SK-N-SH (cell line): Measurements from ENCODE around the gene ADPRHL1. TPM values are rescaled to one million over a fixed set of nuclear protein-coding genes. Genes with fewer than 3 reads are reported as not detected.

ENCODE experiments used
- CTCF ChIA-PET: fragments of 300-600, 350-600 bp; formaldehyde crosslinking; extraction: SDS; loops from one replicate; lab custom pipeline; 2021; lab: Yijun Ruan, JAX
- POLR2A ChIA-PET: fragments of 350-600 bp; sonication (Branson Sonifier 250); formaldehyde crosslinking; extraction: SDS; loops from one replicate; lab custom pipeline; 2020; ENCODE audit warnings: antibody characterized with exemption, inconsistent platforms; lab: Yijun Ruan, JAX
- DNase-seq: peaks from one replicate; pipeline ENCODE4 v3.0.0; 2012
- H2AFZ ChIP-seq: fragments of 200-600 bp; sonication (generic); 2 replicates; pipeline ENCODE4 v1.8.1; 2016; ENCODE audit warnings: antibody characterized with exemption, mild to moderate bottlenecking, low read depth
- H3F3A ChIP-seq: fragments of 200-600 bp; sonication (generic); replicated peaks from 2 replicates; pipeline ENCODE3; 2016; ENCODE audit warnings: antibody characterized with exemption, mild to moderate bottlenecking; ENCODE audit not compliant: insufficient read depth
- H3K27ac ChIP-seq, 2 experiments: fragments of 200-500 bp in 1 of 2; fragments of 200-600 bp in 1 of 2; sonication (Bioruptor generic) in 1 of 2; sonication (generic), shearing (Covaris generic) in 1 of 2; 2 replicates each; pipeline versions ENCODE4 v1.5.1 to v1.6.1; 2014 to 2016; ENCODE audit warnings: low read depth in 2 of 2, inconsistent platforms in 1 of 2, low read length in 1 of 2, mild to moderate bottlenecking in 1 of 2, mixed read lengths in 1 of 2
- H3K27me3 ChIP-seq: fragments of 200-600 bp; sonication (generic), shearing (Covaris generic); 2 replicates; pipeline ENCODE4 v1.6.1; 2016; ENCODE audit warnings: mixed run types; ENCODE audit not compliant: insufficient read depth
- H3K36me3 ChIP-seq, 2 experiments: fragments of 200-500 bp in 1 of 2; fragments of 200-600 bp in 1 of 2; sonication (Bioruptor generic) in 1 of 2; sonication (generic) in 1 of 2; replicated peaks in 1 of 2; 2 replicates each; pipeline versions ENCODE3 to v1.5.1; 2014 to 2016; ENCODE audit warnings: low read length in 1 of 2, mild to moderate bottlenecking in 1 of 2; ENCODE audit not compliant: insufficient read depth in 2 of 2, control insufficient read depth in 1 of 2
- H3K4me1 ChIP-seq, 2 experiments: fragments of 200-500 bp in 1 of 2; fragments of 200-600 bp in 1 of 2; sonication (Bioruptor generic) in 1 of 2; sonication (generic), shearing (Covaris generic) in 1 of 2; 2 replicates each; pipeline versions ENCODE4 v1.5.1 to v1.6.1; 2014 to 2016; ENCODE audit warnings: low read depth in 1 of 2, low read length in 1 of 2, mixed run types in 1 of 2; ENCODE audit not compliant: insufficient read depth in 2 of 2, control insufficient read depth in 1 of 2
- H3K4me2 ChIP-seq: fragments of 200-600 bp; sonication (generic), shearing (Covaris generic); 2 replicates; pipeline ENCODE4 v1.6.1; 2017; ENCODE audit warnings: mixed run types
- H3K4me3 ChIP-seq, 2 experiments: fragments of 200-500 bp in 1 of 2; fragments of 200-600 bp in 1 of 2; sonication (Bioruptor generic) in 1 of 2; sonication (generic), shearing (Covaris generic) in 1 of 2; 2 replicates each; pipeline versions ENCODE4 v1.5.1 to v1.8.1; 2014 to 2016; ENCODE audit warnings: low read depth in 2 of 2, inconsistent platforms in 1 of 2, low read length in 1 of 2, mild to moderate bottlenecking in 1 of 2, mixed read lengths in 1 of 2, moderate library complexity in 1 of 2
- H3K79me2 ChIP-seq: fragments of 200-600 bp; sonication (generic); 2 replicates; pipeline ENCODE4 v1.8.1; 2017; ENCODE audit warnings: mild to moderate bottlenecking; ENCODE audit not compliant: insufficient read depth
- H3K9ac ChIP-seq: fragments of 200-600 bp; sonication (generic); 2 replicates; pipeline ENCODE4 v1.6.1; 2017; ENCODE audit warnings: mixed run types
- H3K9me2 ChIP-seq: fragments of 200-600 bp; sonication (generic); 2 replicates; pipeline ENCODE4 v1.6.1; 2017; ENCODE audit warnings: mixed run types
- H3K9me3 ChIP-seq: fragments of 200-600 bp; sonication (generic); 2 replicates; pipeline ENCODE4 v1.6.1; 2017; ENCODE audit warnings: mixed run types, mild to moderate bottlenecking, moderate library complexity
- H4K20me1 ChIP-seq: fragments of 200-600 bp; sonication (generic); 2 replicates; pipeline ENCODE4 v1.6.1; 2017; ENCODE audit warnings: mild to moderate bottlenecking, mixed run types; ENCODE audit not compliant: insufficient read depth
- CHD2 ChIP-seq: fragments of 150-350 bp; IDR thresholded peaks from 2 replicates; pipeline ENCODE4 v1.6.1; 2018; ENCODE audit warnings: low read length; ENCODE audit not compliant: partially characterized antibody
- ELF1 ChIP-seq: IDR thresholded peaks from 2 replicates; pipeline ENCODE4 v1.4.0; 2012
- EP300 ChIP-seq, 2 experiments: IDR thresholded peaks; 2 replicates each; pipeline versions ENCODE4 v1.4.0 to v1.6.1; 2012; ENCODE audit warnings: borderline replicate concordance in 1 of 2, low read depth in 1 of 2, low read length in 1 of 2
- EZH2phosphoT487 ChIP-seq: fragments of 200-600 bp; sonication (generic); IDR thresholded peaks from 2 replicates; pipeline ENCODE4 v1.6.1; 2017; ENCODE audit warnings: low read depth, mixed run types, mild to moderate bottlenecking, antibody characterized with exemption, moderate library complexity, borderline replicate concordance
- FOSL2 ChIP-seq: IDR thresholded peaks from 2 replicates; pipeline ENCODE4 v1.4.0; 2012; ENCODE audit warnings: low read depth, mild to moderate bottlenecking, moderate library complexity, borderline replicate concordance
- FOXM1 ChIP-seq: IDR thresholded peaks from 2 replicates; pipeline ENCODE4 v1.4.0; 2012; ENCODE audit warnings: low read depth, mild to moderate bottlenecking
- GATA2 ChIP-seq: sonication (generic); formaldehyde crosslinking; IDR thresholded peaks from 2 replicates; pipeline ENCODE4 v1.5.0; 2020; ENCODE audit warnings: mild to moderate bottlenecking, missing genetic modification reagents
- MEF2A ChIP-seq: IDR thresholded peaks from 2 replicates; pipeline ENCODE4 v1.4.0; 2012; ENCODE audit warnings: low read depth, borderline replicate concordance
- RAD21 ChIP-seq: IDR thresholded peaks from 2 replicates; pipeline ENCODE4 v1.6.1; 2012; ENCODE audit warnings: mild to moderate bottlenecking, low read length
- RFX5 ChIP-seq: IDR thresholded peaks from 2 replicates; pipeline ENCODE4 v1.6.1; 2012; ENCODE audit warnings: mild to moderate bottlenecking, improper control_type of control experiment, low read length
- SMC3 ChIP-seq: IDR thresholded peaks from 2 replicates; pipeline ENCODE4 v1.6.1; 2012; ENCODE audit warnings: low read depth, low read length, improper control_type of control experiment
- TAF1 ChIP-seq: IDR thresholded peaks from 2 replicates; pipeline ENCODE4 v1.6.1; 2012; ENCODE audit warnings: low read depth, mild to moderate bottlenecking, low read length, moderate library complexity, borderline replicate concordance
- TCF12 ChIP-seq: IDR thresholded peaks from 2 replicates; pipeline ENCODE4 v1.4.0; 2012
- YY1 ChIP-seq: IDR thresholded peaks from 2 replicates; pipeline ENCODE4 v1.4.0; 2012; ENCODE audit warnings: low read depth, mild to moderate bottlenecking
- WGBS: methylation state at CpG from one replicate; pipeline ENCODE4 v1.1.6; 2017; ENCODE audit warnings: low lambda C conversion rate; 5-methylcytosine and 5-hydroxymethylcytosine counted together
- polyA plus RNA-seq, 3 experiments: library from polyadenylated mRNA; depleted of rRNA; stranded (reverse); fragments of >200 nt; gene quantifications; 2 replicates each; pipeline ENCODE4 v1.2.3, GENCODE V29; 2012
- TF ChIP-seq, protein P1 (sequence below): fragments of 150-350 bp; IDR thresholded peaks from 2 replicates; pipeline ENCODE4 v1.6.1; 2016; ENCODE audit warnings: mild to moderate bottlenecking, low read depth, low read length
- TF ChIP-seq, protein P2 (sequence below): IDR thresholded peaks from 2 replicates; pipeline ENCODE4; 2012
- TF ChIP-seq, protein P3 (sequence below): IDR thresholded peaks from 2 replicates; pipeline ENCODE4 v1.6.1; 2012; ENCODE audit warnings: mild to moderate bottlenecking, low read depth, low read length, moderate library complexity

Gene ADPRHL1
- polyA plus RNA-seq, 1 of the 3 experiments (the other 2 are of a cell fraction), result 1.0 TPM

DNA sequence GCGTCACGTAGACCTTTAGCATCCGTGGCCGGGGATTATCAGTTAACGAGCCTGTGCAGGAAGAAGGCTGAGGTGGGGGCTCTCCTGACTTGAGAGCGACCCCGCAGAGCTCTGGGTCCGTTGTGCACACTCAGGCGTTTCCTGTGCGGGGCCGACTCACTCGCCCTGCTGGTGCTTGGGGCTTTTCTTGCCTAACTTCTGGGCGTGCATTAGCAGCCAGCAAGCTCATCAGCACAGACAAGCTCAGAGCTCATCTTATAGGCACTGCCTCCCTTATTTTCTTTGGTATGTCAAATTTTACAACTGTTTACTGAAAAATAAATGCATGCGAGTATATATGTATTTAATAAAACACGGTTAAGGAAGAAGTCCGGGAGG is 23.7 kb downstream of the ADPRHL1 start (continued):
- TF ChIP-seq, protein P1, sequence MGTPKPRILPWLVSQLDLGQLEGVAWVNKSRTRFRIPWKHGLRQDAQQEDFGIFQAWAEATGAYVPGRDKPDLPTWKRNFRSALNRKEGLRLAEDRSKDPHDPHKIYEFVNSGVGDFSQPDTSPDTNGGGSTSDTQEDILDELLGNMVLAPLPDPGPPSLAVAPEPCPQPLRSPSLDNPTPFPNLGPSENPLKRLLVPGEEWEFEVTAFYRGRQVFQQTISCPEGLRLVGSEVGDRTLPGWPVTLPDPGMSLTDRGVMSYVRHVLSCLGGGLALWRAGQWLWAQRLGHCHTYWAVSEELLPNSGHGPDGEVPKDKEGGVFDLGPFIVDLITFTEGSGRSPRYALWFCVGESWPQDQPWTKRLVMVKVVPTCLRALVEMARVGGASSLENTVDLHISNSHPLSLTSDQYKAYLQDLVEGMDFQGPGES, result no peak

DNA sequence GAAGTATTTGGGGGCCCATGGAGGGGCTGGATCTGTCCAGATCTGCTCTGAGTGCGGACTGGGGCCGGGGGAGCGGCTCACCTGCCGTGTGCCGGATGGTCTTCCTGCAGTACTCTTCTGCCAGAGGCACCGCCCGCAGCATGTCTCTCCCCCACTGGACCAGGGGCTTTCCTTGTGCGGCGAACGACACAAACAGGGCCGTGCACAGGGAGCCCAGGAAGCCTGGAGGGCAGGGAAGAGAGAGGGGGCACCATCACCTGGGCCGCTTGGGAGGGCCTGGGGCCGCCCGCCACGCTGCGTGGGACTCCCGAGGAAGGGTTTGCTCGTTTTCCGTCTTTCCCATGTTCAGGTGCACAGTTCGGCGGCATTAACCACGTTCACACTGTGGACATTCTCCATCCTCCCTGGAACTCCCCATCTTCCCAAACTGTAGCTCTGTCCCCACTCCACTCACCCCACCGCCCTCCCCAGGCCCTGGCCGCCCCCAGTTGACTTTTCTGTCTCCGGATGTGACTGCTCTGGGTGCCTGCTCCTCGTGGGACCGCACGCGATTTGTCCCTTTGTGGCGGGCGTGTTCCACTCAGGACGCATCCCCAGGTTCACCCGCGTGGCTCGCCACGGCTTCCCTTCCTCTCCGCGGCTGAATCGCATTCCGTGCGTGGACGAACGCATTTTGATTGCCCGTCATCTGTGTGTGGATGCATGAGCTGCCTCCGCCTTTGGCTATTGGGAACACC is 24.2 kb downstream of the ADPRHL1 start:
- Histone ChIP-seq H3K79me2 (no peaks in the 10 kb centered on the region), H3K9ac (no peak overlapping the region), H3K4me3 (no peak overlapping the region), H3K27ac (no peak overlapping the region), H3K9me2 (no peaks in the 10 kb centered on the region), H3K4me1 (no peaks in the 10 kb centered on the region), H3K36me3 (no peaks in the 10 kb centered on the region), H3F3A (no peaks in the 10 kb centered on the region), H3K9me3 (no peaks in the 10 kb centered on the region), H3K4me2 (no peak overlapping the region), H3K27me3 (no peaks in the 10 kb centered on the region), H2AFZ (no peak overlapping the region), H4K20me1 (no peaks in the 10 kb centered on the region)
- ChIA-PET CTCF (interaction anchor here (0.5 to 0.7 kb wide), 2 partner anchors 49 to 133 kb away, joined by 3 read pairs; no protein-coding TSS in a partner anchor), POLR2A (interaction anchor here (0.5 kb wide), 2 partner anchors 11 to 56 kb away, joined by 3 to 4 read pairs; no protein-coding TSS in a partner anchor)
- WGBS, result 95% methylated on average over 32 of the region's 45 CpGs
- no peak for DNase-seq
- TF ChIP-seq, protein P2, sequence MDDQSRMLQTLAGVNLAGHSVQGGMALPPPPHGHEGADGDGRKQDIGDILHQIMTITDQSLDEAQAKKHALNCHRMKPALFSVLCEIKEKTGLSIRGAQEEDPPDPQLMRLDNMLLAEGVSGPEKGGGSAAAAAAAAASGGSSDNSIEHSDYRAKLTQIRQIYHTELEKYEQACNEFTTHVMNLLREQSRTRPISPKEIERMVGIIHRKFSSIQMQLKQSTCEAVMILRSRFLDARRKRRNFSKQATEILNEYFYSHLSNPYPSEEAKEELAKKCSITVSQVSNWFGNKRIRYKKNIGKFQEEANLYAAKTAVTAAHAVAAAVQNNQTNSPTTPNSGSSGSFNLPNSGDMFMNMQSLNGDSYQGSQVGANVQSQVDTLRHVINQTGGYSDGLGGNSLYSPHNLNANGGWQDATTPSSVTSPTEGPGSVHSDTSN, result no peak
- no peak for TF ChIP-seq CHD2
- no peak for TF ChIP-seq RFX5
- TF ChIP-seq ELF1, result no peak
- no peak for TF ChIP-seq EP300 (IDR thresholded peaks at IDR 0.05; ENCODE audit: borderline replicate concordance in 1 of 2, low read depth in 1 of 2, low read length in 1 of 2)
- no peak for TF ChIP-seq TAF1
- no peak for TF ChIP-seq MEF2A
- no peak for TF ChIP-seq TCF12
- no peak for TF ChIP-seq FOXM1
- TF ChIP-seq GATA2 (CRISPR knock-in tag), result no peak

DNA sequence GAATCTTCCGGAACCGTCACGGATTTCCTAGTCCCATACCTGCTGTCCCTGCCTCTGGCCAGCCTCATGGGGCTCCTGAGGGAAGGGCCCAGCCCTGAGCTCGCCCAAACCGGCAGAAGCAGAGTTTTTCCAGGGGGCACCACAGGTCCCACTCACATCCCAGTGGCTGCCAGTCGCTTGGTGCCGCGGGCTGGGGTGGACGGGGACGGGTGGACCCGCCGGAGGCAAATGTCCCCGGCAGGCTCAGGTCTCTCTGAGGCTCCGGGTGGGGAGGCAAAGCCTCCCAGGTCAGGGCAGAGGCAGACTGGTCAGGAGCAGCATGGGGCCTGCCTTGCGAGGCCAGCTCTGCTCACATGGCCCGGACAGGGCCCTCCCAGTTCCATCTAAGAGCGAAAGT is 24.8 kb downstream of the ADPRHL1 start:
- CTCF ChIA-PET, result interaction anchor here (0.5 kb wide), 1 partner anchor 49 kb away, joined by 3 read pairs; no protein-coding TSS in a partner anchor
- TF ChIP-seq EZH2phosphoT487 (no peak), FOXM1 (no peak), RAD21 (no peak), TAF1 (no peak), FOSL2 (no peak), YY1 (no peak), SMC3 (no peak)
- TF ChIP-seq, protein P3, sequence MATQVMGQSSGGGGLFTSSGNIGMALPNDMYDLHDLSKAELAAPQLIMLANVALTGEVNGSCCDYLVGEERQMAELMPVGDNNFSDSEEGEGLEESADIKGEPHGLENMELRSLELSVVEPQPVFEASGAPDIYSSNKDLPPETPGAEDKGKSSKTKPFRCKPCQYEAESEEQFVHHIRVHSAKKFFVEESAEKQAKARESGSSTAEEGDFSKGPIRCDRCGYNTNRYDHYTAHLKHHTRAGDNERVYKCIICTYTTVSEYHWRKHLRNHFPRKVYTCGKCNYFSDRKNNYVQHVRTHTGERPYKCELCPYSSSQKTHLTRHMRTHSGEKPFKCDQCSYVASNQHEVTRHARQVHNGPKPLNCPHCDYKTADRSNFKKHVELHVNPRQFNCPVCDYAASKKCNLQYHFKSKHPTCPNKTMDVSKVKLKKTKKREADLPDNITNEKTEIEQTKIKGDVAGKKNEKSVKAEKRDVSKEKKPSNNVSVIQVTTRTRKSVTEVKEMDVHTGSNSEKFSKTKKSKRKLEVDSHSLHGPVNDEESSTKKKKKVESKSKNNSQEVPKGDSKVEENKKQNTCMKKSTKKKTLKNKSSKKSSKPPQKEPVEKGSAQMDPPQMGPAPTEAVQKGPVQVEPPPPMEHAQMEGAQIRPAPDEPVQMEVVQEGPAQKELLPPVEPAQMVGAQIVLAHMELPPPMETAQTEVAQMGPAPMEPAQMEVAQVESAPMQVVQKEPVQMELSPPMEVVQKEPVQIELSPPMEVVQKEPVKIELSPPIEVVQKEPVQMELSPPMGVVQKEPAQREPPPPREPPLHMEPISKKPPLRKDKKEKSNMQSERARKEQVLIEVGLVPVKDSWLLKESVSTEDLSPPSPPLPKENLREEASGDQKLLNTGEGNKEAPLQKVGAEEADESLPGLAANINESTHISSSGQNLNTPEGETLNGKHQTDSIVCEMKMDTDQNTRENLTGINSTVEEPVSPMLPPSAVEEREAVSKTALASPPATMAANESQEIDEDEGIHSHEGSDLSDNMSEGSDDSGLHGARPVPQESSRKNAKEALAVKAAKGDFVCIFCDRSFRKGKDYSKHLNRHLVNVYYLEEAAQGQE, result no peak
- TF ChIP-seq, protein P1, result no peak
- TF ChIP-seq, all 33 proteins: peak for 0
- H3F3A ChIP-seq, result no peaks in the 10 kb centered on the region
- H3K9me2 ChIP-seq, result no peaks in the 10 kb centered on the region
- no peaks in the 10 kb centered on the region for H3K27me3 ChIP-seq
- H3K79me2 ChIP-seq, result no peaks in the 10 kb centered on the region
- no peaks in the 10 kb centered on the region for H4K20me1 ChIP-seq
- no peaks in the 10 kb centered on the region; a peak in 1 of 4 replicates for H3K4me1 ChIP-seq
- H3K4me3 ChIP-seq, result no peak overlapping the region
- WGBS, result 100% methylated on average over 3 of the region's 17 CpGs
- no peaks in the 10 kb centered on the region for H3K9me3 ChIP-seq
- POLR2A ChIA-PET, result interaction anchor here (0.5 to 0.7 kb wide), 2 partner anchors 12 to 201 kb away, joined by 3 read pairs; no protein-coding TSS in a partner anchor
- no peaks in the 10 kb centered on the region for H3K36me3 ChIP-seq
- H2AFZ ChIP-seq, result no peak overlapping the region
- H3K9ac ChIP-seq, result no peak overlapping the region
- DNase-seq, result no peak
- H3K4me2 ChIP-seq, result no peak overlapping the region
- H3K27ac ChIP-seq, result no peak overlapping the region
